Effector CD8-positive, alpha-beta T cell (primary cell): ENCODE data around the gene ARHGDIG.
"Not testable (repeated sequence)": the region's sequence is repeated elsewhere in the genome, so short reads cannot be mapped to it uniquely, and the experiment has no call there.

Experiments used
- DNase-seq: peaks from one replicate; lab custom pipeline; 2025; lab: John Stamatoyannopoulos, UW
- total RNA-seq, 4 experiments: gene quantifications; one replicate each; lab custom pipeline; 2026; lab: John Stamatoyannopoulos, UW

Gene ARHGDIG
- total RNA-seq, result 0 to 0.54 (median 0.17) reads per million in 4 experiments

GRCh38 chr16:280552-280951, at the start of gene ARHGDIG:
Gene ARHGDIG (plus strand): TSS chr16:280591. CDS start chr16:280681, 90 bp downstream.
- DNase-seq, result no peak

DNA sequence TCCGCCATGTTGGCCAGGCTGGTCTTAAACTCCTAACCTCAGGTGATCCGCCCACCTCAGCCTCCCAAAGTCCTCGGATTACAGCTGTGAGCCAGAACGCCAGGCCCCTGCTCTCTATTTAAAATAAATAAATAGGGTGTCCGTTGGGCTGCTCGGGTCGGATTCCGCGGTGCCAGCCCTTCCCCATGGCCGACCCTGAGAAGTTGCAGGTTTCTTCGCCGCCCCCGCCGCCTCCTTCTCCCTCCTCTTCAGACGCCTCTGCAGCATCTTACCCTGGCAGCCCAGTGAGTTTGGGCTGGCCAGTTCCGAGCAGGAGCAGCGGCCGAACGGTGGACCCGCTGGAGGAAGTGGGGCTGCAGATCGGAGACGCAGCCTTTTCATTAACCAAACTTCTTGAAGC, 49.4 kb upstream of the ARHGDIG start:
- DNase-seq, result no peak

GRCh38 chr16:234468-235305, 45.7 kb upstream of the ARHGDIG start, which contains the start of gene FAM234A:
Gene FAM234A (plus strand): TSS chr16:234821. CDS start chr16:254414, 19,593 bp downstream.
- peak; percentile 88 for DNase-seq

DNA sequence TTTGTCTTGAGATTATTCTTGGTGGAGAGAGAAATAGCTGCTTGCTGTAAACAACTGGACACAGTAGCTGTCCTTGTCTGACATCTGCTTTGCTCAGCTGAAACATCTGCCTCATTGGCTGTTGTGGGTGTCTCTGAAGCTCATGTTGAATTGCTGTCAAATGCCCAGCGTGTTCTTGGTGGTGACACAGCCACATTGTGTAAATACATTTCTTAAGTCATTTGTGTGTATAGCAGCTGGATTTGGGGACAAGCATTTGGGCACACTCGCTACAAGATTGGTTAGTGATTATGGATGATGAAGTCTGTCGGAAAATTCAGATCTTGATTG, 40.5 kb upstream of the ARHGDIG start:
- no peak for DNase-seq

GRCh38 chr16:240559-240958, 39.8 kb upstream of the ARHGDIG start:
- no peak for DNase-seq

DNA sequence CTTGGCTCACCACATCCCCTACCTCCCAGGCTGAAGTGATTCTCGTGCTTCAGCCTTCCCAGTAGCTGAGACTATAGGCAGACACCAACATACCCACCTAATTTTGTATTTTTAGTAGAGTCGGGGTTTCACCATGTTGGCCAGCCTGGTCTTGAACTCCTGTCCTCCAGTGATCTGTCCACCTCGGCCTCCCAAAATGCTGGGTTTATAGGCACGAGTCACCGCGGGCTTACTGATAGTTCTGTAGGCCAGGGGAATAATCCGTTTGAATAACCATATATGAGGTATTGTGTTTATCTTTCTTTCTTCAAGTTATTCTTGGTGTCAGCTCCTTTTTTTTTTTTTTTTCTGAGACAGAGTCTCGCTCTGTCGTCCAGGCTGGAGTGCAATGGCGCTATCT, 38.1 kb upstream of the ARHGDIG start:
- no peak for DNase-seq

DNA sequence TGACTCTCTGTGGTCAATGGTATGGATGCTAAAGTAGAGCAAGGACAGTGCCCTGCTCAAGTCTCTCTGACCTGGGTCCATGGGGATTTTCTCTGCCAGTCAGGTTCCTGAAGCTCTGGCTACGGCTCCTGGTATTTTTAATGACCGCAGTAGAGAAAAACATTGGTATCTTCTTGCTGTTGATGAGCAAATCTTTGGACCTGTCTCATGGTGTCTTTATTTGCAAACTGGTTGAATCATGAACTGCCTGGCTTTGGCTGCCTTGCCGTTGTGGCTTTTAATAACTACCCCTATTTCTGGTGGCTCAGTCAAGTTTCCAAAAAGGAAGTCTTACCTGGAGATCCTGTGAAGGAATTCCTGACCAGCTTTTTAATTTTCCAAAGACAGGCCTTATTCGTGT, 37.0 kb upstream of the ARHGDIG start:
- no peak for DNase-seq

- no peak for DNase-seq
Observed at GRCh38 chr16:245105-245504, 35.3 kb upstream of the ARHGDIG start.

- DNase-seq, result no peak
Observed at GRCh38 chr16:247027-247426, 33.4 kb upstream of the ARHGDIG start.

DNA sequence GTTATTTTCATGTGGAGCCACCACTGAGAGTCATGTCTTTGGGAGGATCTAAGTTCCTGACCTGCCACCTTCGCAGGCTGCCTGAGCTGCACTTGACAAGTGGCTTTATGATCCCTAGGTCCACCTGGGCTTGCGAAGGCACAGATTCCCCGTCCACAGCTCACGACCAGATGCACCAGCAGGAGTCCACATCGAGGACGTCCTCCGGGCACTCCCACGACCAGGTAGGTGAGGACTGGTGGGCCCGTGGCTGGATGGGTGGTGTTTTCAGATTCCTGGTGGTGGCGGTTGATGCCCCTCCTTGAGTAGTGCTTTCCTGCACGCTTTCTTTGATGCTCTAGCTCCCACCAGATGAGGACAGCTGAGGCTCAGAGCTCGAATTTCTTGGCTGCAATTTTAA, 31.0 kb upstream of the ARHGDIG start:
- no peak for DNase-seq

DNA sequence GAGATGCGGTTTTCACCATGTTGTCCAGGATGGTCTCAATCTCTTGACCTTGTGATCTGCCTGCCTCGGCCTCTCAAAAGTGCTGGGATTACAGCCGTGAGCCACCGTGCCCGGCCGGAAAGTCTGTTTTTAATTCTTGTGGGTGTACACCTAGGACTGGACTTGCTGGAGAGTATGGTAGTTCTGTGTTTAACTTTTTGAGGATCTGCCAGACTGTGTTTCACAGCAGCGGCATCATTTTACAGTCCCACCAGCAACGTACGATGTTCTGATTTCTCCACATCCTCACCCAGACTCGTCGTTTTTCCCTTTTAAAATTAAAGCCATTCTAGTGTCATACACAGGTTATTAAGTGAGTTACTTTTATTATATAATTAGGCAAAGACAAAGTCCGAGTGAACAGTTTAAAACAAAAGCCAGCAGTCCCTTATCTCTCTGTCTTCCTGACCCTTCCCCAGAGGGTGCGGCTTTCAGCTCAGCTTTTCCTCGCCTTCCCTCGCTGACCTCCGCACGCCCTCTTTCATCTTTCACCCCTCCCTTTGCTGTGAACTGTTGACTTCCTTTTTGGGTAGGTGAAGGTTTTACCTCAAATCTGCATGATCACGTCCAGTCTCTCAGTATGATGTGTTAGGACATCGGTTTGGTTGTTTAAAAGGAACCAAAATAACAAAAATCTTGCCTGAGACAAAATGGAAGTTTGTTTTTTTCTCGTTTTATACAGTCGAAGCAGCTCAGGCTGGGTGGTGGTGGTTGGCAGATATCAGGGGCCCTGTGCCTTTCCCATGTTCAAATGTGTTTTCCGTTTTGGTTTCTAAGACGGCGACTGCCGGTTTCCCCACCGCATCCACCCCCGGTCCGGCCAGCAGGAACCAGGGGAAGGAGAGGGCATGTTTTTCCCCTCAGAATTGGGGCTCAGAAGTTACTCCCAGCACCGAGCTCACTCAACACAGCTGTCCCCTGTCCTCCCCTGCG, 27.7 kb upstream of the ARHGDIG start:
- no peak for DNase-seq

DNA sequence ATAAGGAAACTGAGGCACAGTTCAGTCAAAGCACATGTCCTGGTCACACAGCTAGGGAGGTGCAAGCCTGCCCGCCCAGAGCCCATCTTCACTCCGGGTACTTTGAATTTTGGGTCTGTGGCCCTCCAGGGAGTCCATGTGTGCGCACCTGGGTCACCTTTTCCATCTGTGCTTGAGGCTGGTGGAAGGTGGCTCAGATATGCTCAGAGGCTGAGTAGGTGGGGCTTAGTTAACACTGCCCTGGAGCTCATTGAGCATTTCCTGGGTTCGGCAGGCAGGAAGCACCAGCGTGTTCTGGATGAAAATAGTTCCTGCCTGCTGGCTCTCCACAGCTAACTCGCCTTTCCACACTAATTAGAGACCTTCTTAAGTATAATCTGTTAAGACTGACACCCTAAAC, 26.6 kb upstream of the ARHGDIG start:
- no peak for DNase-seq

GRCh38 chr16:254461-254860, 25.9 kb upstream of the ARHGDIG start:
- no peak for DNase-seq

DNA sequence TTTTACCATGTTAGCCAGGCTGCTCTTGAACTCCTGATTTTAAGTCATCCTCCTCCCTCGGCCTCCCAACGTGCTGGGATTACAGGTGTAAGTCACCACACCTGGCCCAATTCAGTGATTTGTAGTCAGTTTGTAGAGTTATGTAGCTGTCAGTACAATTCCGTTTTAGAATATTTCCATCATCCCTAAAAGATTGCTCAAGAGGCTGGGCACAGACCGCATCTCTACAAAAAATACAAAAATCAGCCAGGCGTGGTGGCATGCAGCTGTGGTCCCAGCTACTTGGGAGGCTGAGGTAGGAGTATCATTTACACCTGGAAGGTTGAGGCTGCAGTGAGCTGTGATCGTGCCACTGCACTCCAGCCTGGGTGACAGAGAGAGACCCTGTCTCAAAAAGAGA, 25.2 kb upstream of the ARHGDIG start:
- no peak for DNase-seq

- not testable (repeated sequence) for DNase-seq
Observed at GRCh38 chr16:258091-258490, 22.3 kb upstream of the ARHGDIG start.

GRCh38 chr16:259226-259625, 21.2 kb upstream of the ARHGDIG start:
- DNase-seq, result no peak

GRCh38 chr16:259814-260253, 20.6 kb upstream of the ARHGDIG start:
- no peak for DNase-seq

DNA sequence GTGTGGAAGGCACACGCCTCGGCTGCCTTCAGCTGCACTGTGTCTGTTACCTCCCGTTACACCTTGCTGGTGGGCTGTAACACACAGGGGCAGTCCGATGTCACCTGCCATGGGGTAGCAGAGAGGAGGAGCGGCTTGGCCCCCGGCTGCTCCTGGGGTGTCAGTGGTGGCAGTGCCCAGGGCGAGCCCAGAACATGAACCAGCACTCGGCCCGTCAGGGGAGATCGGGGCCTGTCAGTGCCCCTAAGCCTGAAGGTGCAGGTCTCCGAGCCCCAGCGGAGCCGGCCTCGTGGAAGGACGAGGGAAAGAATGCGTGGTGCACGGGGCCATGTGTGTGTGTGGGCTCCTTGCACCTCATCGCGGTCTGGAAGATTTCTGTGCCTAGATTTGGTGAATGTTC, 20.1 kb upstream of the ARHGDIG start:
- DNase-seq, result no peak

DNA sequence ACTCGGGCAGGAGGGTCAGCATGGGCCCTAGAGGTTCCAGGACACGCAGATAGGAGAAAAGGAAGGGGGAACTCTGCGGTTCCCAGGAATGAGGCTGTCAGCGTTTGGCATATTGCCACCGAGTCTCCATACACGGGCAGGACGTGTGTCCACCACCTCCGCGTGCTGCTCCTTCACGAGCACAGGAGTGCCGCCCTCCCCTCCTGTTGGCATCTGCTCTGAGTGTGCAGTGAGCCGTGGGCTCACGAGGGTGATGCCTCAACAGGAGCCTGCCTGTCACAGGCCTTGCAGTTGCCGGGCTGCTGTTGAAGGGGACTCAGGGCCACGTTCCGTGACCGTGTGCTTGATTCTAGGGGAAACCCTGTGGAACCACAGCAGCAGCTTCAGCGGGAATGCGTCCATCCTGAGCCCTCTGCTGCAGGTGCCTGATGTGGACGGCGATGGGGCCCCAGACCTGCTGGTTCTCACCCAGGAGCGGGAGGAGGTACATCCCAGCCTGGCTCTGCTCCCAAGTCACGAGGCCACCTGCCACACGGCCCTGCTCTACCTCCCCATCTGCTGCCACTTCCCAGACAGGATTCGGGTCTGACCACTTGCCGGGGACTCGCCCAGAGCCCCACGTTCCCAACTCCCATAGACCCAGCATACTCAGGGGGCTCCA, 19.2 kb upstream of the ARHGDIG start:
- no peak for DNase-seq

DNA sequence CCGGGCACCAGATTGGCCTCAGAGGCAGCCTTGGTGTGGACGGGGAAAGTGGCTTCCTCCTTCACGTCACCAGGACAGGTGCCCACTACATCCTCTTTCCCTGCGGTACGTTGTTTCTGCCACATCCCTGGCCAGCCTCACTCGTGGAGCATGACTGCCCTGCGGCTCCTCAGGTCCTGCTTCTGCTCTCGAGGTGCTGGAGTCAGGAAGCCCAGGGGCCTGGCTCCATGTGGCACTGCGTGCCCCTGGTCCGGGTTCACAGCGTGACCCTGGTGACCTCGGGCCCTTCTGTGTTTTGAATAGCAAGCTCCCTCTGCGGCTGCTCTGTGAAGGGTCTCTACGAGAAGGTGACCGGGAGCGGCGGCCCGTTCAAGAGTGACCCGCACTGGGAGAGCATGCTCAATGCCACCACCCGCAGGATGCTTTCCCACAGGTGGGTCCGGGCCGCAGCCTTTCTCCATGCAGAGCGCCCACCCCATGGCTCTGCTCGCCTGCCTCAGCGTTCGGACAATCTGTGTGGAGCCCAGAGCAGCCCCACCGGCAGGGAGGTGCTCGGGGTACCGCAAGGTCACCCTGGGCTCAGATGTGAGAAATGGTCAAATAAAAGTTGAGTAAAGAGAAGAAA, 18.2 kb upstream of the ARHGDIG start:
- no peak for DNase-seq

GRCh38 chr16:263182-263774, 17.1 kb upstream of the ARHGDIG start:
- no peak for DNase-seq
